HG03175 (cell line): ENCODE data around the gene HRH2.
"Not testable (repeated sequence)": the region's sequence is repeated elsewhere in the genome, so short reads cannot be mapped to it uniquely, and the experiment has no call there.

Experiments used
- ATAC-seq: cut with Tn5 transposase; IDR thresholded peaks from one replicate; pipeline ENCODE4 v1.9.1; 2021; ENCODE audit warnings: mild to moderate bottlenecking, moderate library complexity; ENCODE audit not compliant: unreplicated experiment

The HRH2 gene

DNA sequence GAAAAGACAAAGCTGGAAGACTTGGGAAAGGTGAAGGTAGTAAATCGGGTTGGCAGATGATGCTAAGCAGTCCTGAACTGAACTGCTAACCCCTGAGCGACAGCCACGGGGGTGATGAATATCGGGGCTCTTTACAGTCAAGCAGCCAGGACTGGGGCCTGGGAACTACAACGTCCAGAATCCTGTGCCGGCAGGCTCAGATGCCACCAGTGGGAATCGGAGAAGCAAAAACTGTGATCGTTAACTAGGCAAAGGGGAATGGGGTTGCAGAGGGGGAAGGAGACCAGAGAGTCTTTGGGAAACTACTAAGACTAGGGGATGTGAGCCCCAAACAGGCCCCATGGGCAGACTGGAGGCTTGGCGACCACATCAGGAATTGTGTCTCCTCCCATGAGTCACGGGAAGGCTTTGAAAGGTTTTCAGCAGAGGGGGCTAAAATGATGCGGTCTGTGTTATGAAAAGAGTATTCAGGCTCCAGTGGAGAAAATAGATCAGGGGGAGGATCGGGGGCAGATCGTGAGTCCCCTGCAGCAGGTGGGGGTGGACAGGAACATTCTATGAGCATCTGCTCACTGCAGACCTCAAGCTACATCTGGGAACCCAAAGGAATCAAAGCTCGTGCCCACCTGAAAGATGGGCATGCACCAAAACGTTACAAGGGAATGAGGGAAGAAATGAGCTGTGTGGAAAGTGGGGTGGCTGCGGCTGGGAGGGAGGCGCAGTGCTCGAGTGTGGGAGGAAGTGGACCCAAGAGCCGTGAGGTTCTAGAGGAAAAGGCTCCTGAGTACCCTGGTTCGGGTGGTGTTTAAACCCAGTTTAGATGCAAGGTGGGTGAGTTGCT lies 53.8 kb downstream of the HRH2 start:
- ATAC-seq = no peak

DNA sequence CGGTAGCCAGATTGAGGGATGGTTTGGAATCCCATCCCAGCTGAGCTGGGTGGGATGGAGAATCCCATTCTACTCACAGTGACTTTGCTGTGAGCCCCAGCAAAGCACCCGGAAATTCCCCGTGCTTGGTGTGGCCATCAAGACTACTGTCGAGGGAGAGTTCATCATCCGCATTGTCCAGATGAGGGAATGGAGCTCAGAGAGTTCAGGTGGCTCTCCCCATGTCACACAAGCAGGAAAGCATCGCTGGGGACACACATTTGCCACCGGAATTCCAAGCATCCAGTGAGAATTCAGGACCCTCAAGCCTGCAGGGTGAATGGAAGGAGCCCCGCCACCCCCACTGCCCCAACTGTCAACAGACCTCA lies 54.4 kb downstream of the HRH2 start:
- ATAC-seq = no peak

GRCh38 chr5:175712681-175713085 lies 54.8 kb downstream of the HRH2 start:
- ATAC-seq = no peak

GRCh38 chr5:175713930-175714329 lies 56.1 kb downstream of the HRH2 start:
- no peak for ATAC-seq

- ATAC-seq = no peak
Measured at GRCh38 chr5:175714479-175715085, 56.7 kb downstream of the HRH2 start.

DNA sequence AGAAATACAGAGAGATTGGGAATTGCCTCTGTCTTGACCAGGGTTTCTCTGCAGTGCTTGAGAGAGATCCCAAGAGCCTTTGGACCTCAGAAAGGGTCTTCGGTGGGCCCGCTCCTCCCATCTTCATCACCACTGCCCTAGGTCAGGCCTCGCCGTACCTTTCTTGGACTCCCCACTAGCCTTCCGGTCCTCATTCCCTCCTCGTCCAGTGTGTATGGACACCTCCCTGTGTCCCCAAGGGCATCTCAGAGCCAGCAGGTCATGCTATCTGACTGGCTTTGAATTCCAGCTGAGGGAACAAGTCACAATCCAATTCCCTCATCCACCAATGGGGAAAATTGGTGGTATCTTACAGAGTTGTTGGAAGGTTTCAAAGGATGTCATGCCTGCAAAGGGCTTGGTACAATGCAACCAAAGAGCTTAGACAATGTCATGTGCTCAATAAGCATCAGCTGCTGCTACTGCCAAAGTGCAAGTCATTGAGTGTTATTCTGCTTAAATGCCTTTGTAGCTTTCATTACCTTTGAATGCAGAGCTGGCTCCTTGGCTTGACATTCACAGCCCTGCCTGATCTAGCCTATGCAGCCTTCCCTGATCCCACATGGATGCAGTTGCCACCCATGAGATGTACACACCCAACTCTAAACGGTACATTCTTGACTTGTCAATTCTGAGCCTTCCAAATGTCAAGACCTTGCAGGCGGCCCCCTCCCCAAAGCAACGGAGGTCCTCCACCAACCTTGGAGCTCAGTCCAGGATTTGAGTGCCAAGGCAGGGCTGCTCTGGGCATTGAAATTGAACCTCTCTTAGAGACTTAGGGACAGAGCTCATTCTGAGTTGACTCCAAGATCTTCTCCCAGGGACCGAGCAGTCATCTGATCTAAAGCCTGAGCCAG lies 58.0 kb downstream of the HRH2 start:
- no peak for ATAC-seq

- ATAC-seq = no peak
Measured at GRCh38 chr5:175717837-175718236, 60.0 kb downstream of the HRH2 start.

GRCh38 chr5:175718401-175719108 lies 60.7 kb downstream of the HRH2 start:
- ATAC-seq = no peak

GRCh38 chr5:175719109-175719432 lies 61.2 kb downstream of the HRH2 start:
- not testable (repeated sequence) for ATAC-seq

- no peak for ATAC-seq
Measured at GRCh38 chr5:175724314-175725275, 66.7 kb downstream of the HRH2 start.

DNA sequence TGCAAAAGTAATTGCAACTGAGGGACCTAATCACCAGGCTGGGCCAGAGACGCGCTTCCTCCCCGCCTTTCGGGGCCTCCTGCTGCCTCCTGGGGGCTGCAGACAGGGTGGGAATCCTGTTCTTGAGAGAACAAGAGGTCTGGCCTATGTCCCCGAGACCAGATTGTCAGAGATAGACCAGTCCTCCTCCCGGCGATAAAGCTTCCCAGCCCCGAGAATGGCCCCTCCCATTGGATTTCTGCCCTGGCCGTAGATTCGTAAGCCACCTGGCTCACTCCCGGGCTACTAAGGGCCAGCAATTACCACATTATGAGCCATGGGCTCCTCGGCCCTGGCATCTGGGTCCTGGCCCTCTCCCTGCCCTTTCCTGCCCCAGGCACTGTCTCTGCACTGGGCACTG lies 70.4 kb downstream of the HRH2 start:
- ATAC-seq = no peak

DNA sequence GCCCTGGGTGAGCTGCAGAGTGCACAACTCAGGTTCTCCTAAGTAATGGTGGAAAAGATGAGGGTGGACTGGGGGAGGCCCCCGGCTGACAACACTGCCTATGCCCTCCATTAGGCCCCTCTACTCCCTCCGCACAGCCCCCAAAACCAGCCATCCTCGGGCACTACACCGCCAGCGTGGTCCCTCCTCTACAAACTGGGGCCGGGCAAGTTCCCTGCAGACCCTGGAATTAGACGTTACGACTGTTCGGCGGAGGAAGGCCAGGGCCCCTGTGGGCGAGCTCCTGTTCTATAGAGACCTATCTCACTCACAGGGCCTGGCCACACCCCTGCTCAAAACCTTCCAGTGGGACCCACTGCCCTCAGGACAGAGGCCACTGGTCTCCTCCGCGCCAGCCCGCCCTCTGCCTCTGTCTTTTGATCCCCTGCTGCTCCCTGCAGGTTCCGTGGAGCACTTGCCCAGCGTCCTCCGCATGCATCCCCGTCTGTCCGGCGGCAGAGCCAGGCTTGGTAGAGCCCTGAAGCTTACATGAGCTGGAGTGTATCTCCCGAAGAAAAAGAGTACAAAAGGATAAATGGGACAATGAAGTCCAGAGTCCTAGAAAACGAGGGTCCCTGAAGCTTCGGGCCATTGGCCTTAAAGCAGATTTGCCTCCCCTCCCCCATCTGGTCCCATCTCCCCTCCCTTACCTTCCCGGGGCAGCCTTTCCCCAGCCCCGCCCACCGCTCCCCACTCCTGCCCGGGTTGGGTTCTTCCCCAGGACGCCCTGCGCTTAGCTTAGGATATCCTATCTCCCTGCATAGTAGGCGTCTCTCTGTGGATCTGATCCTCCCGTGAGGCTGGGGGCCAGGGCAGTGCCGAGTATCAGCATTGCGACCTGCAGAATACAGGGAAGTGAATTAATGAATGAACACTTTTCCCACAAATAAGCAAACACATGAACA lies 71.3 kb downstream of the HRH2 start:
- peak; percentile 14 for ATAC-seq

GRCh38 chr5:175729829-175730277 lies 72.0 kb downstream of the HRH2 start:
- ATAC-seq = peak; percentile 77

DNA sequence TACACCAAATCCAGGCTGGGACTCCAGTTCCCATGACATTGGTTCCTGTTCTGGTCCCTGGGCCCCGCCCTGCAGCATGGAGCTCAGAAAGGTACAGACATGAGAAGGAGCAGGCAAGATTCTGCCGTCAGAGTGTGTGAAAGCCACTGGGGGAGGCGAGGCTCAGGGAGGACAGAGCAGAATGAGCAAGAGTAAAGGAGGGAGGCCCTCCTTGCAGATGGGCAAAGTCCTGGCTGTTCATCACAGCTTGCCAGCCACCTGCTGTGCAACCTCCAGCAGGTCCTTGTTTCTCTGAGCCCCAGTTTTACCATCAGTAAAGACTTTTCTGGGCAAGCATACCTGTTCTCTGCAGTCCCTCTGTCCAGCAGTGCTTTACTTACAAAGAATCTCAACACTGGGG lies 73.3 kb downstream of the HRH2 start:
- no peak for ATAC-seq

GRCh38 chr5:175731756-175732465 lies 74.0 kb downstream of the HRH2 start:
- ATAC-seq = no peak

DNA sequence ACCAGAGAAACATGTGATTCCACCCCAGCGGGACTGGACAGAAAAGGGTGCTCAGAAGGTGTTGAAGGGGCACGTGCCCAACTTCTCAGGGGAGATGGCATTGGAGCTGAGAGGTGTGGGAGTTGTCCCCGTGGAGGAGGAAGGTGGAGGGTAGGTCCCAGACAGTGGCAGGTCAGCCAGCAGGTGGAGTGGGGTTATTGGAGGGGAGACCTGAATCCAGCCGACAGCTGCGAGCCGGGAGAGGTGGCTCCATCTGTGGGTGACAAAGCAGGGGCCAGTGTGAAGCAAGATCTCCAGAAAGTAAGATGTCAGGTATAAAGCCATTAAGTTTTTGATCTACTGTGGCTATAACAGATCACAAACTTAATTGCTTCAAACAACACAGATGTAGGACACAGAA lies 75.1 kb downstream of the HRH2 start:
- no peak for ATAC-seq

DNA sequence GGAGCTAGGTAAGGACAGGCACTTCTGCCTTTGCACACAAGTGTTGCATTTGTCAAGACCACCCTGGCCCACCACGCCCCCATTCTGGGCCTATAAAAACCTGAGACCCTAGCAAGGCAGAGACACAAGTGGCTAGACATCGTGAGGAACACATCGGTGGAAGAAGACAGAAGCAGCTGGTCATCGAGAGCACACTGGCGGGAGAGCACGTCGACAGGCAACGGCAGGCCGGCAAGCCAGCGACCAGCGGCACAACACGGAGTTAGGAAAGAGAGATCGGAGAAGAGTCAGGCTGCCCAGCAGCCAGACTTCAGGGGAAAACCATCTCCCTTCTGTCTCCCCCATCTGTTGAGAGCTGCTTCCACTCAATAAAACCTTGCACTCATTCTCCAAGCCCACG lies 76.1 kb downstream of the HRH2 start:
- ATAC-seq = no peak

GRCh38 chr5:175734501-175734900 lies 76.6 kb downstream of the HRH2 start:
- ATAC-seq = no peak
